GM19043 (cell line): ENCODE results near the gene SPTB.

Experiments used
- ATAC-seq: cut with Tn5 transposase; IDR thresholded peaks from one replicate; pipeline ENCODE4 v1.9.1; 2021; ENCODE audit warnings: low read depth; ENCODE audit not compliant: unreplicated experiment

Gene SPTB

GRCh38 chr14:64795211-64795610 is 84.5 kb downstream of the SPTB start:
- ATAC-seq: no peak

GRCh38 chr14:64792871-64793560 is 86.7 kb downstream of the SPTB start:
- ATAC-seq: no peak

- ATAC-seq: no peak
These were observed 87.5 kb downstream of the SPTB start for GRCh38 chr14:64792231-64792630.

GRCh38 chr14:64790478-64790877 is 89.2 kb downstream of the SPTB start:
- no peak for ATAC-seq

- ATAC-seq: no peak
These were observed 90.0 kb downstream of the SPTB start for GRCh38 chr14:64789696-64790095.

GRCh38 chr14:64788706-64789105 is 91.0 kb downstream of the SPTB start:
- no peak for ATAC-seq

GRCh38 chr14:64787619-64788018 is 92.1 kb downstream of the SPTB start:
- no peak for ATAC-seq

GRCh38 chr14:64786296-64787149 is 93.2 kb downstream of the SPTB start:
- ATAC-seq: no peak

- no peak for ATAC-seq
These were observed 95.7 kb downstream of the SPTB start for GRCh38 chr14:64784006-64784405.

- ATAC-seq: no peak
These were observed 97.5 kb downstream of the SPTB start for GRCh38 chr14:64782196-64782595.

- no peak for ATAC-seq
These were observed 100.2 kb downstream of the SPTB start for GRCh38 chr14:64779472-64779871.

GRCh38 chr14:64778104-64778754 is 101.5 kb downstream of the SPTB start:
- no peak for ATAC-seq

GRCh38 chr14:64777461-64777860 is 102.2 kb downstream of the SPTB start:
- ATAC-seq: no peak

- no peak for ATAC-seq
These were observed 104.5 kb downstream of the SPTB start for GRCh38 chr14:64775081-64775777.

GRCh38 chr14:64774272-64774671 is 105.4 kb downstream of the SPTB start:
- ATAC-seq: no peak

GRCh38 chr14:64773577-64773976 is 106.1 kb downstream of the SPTB start:
- ATAC-seq: no peak

GRCh38 chr14:64773046-64773445 is 106.7 kb downstream of the SPTB start:
- no peak for ATAC-seq

GRCh38 chr14:64772397-64772950 is 107.2 kb downstream of the SPTB start:
- no peak for ATAC-seq

- ATAC-seq: no peak
These were observed 108.5 kb downstream of the SPTB start for GRCh38 chr14:64771161-64771560.

- ATAC-seq: no peak
These were observed 109.0 kb downstream of the SPTB start for GRCh38 chr14:64770751-64771150.
